GM12878 (cell line): ENCODE measurements around the gene FAM227B. TPM values are rescaled to one million over a fixed set of nuclear protein-coding genes. Genes with fewer than 3 reads are reported as not detected.

Experiments used
- ASH2L ChIP-seq: fragments of 300-600, 200-600 bp; sonication (generic); IDR thresholded peaks from 2 replicates; pipeline ENCODE4 v1.6.1; 2017; ENCODE audit warnings: low read depth, mild to moderate bottlenecking, borderline replicate concordance
- FOXK2 ChIP-seq: fragments of 450-650 bp; IDR thresholded peaks from 2 replicates; pipeline ENCODE4 v1.6.1; 2017; ENCODE audit warnings: mild to moderate bottlenecking, moderate library complexity
- MYB ChIP-seq: fragments of 150-350 bp; IDR thresholded peaks from 2 replicates; pipeline ENCODE4 v1.6.1; 2014; ENCODE audit warnings: mild to moderate bottlenecking, low read depth, low read length, borderline replicate concordance
- POLR2A ChIP-seq: IDR thresholded peaks from 2 replicates; pipeline ENCODE4 v1.6.1; 2011; ENCODE audit warnings: low read depth, mild to moderate bottlenecking, low read length
- RUNX3 ChIP-seq: IDR thresholded peaks from 2 replicates; pipeline ENCODE4 v1.6.1; 2012; ENCODE audit warnings: low read length, inconsistent platforms
- USF1 ChIP-seq: IDR thresholded peaks from 2 replicates; pipeline ENCODE4 v1.6.1; 2011; ENCODE audit warnings: borderline replicate concordance, low read depth, mild to moderate bottlenecking, moderate library complexity, mixed read lengths, low read length; ENCODE audit not compliant: insufficient read depth; ENCODE audit errors: extremely low read length
- ZBTB33 ChIP-seq: fragments of 450-650 bp; IDR thresholded peaks from 2 replicates; pipeline ENCODE4 v1.6.1; 2017; ENCODE audit warnings: mild to moderate bottlenecking
- ZNF384 ChIP-seq: IDR thresholded peaks from 2 replicates; pipeline ENCODE4 v1.6.1; 2012; ENCODE audit warnings: low read depth, mild to moderate bottlenecking, low read length, improper control_type of control experiment, borderline replicate concordance
- polyA plus RNA-seq, 11 experiments: library from polyadenylated mRNA; depleted of rRNA in 4 of 11; unstranded in 6 of 11; stranded (reverse) in 5 of 11; fragments of >200 nt; fragmentation: Nextera tagmentation in 4 of 11; fragmentation: Illumina TruSeq in 1 of 11; extraction: Ambion mirVana in 4 of 11; extraction: Trizol in 1 of 11; gene quantifications; 1 replicate in 1 of 11; 2 replicates in 10 of 11; pipeline versions ENCODE4 v1.2.1 to v1.2.3, GENCODE V29; 2011 to 2016; ENCODE audit warnings: inconsistent platforms in 2 of 11, missing spikeins in 2 of 11, low read depth in 1 of 11
- total RNA-seq, 4 experiments: library from RNA; depleted of rRNA in 3 of 4; stranded (reverse); fragments of >200 nt in 3 of 4; fragmentation: Illumina TruSeq in 1 of 4; extraction: Trizol in 1 of 4; gene quantifications; 2 replicates each; pipeline versions ENCODE4 v1.2.1 to v1.2.3, GENCODE V29; 2013 to 2021
- TF ChIP-seq, protein P1 (sequence below): IDR thresholded peaks from 2 replicates; pipeline ENCODE4 v1.6.1; 2012; ENCODE audit warnings: mild to moderate bottlenecking, low read depth, low read length

Gene FAM227B
- total and polyA plus RNA-seq, 10 of the 15 experiments (the other 5 are each of a cell fraction or from before 2014, with no cell fraction given) = 3.9 to 12.6 (median 6.9) TPM

DNA sequence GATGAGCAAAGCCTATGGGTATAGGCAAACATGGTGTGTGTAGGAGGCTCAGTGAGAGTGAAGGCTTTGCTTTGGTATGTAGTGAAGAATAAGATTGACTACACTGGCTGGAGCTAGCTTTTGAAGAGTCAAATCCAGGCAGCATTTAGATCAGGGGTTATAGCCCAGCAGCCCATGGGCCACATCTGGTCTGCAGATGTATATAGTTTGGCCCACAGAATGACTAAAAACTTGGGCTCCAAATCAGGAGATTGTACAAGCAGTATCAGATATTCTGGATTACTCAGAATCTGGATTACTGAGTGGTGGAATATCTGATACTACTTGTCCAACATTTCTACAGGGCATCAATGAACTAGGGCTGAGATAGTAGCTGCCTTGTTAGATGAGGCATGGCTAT is 290.5 kb downstream of the FAM227B start (continued):
- TF ChIP-seq MYB = no peak
- no peak for TF ChIP-seq FOXK2
- no peak for TF ChIP-seq USF1
- TF ChIP-seq, protein P1, sequence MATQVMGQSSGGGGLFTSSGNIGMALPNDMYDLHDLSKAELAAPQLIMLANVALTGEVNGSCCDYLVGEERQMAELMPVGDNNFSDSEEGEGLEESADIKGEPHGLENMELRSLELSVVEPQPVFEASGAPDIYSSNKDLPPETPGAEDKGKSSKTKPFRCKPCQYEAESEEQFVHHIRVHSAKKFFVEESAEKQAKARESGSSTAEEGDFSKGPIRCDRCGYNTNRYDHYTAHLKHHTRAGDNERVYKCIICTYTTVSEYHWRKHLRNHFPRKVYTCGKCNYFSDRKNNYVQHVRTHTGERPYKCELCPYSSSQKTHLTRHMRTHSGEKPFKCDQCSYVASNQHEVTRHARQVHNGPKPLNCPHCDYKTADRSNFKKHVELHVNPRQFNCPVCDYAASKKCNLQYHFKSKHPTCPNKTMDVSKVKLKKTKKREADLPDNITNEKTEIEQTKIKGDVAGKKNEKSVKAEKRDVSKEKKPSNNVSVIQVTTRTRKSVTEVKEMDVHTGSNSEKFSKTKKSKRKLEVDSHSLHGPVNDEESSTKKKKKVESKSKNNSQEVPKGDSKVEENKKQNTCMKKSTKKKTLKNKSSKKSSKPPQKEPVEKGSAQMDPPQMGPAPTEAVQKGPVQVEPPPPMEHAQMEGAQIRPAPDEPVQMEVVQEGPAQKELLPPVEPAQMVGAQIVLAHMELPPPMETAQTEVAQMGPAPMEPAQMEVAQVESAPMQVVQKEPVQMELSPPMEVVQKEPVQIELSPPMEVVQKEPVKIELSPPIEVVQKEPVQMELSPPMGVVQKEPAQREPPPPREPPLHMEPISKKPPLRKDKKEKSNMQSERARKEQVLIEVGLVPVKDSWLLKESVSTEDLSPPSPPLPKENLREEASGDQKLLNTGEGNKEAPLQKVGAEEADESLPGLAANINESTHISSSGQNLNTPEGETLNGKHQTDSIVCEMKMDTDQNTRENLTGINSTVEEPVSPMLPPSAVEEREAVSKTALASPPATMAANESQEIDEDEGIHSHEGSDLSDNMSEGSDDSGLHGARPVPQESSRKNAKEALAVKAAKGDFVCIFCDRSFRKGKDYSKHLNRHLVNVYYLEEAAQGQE = no peak
- TF ChIP-seq ZNF384 = no peak
- no peak for TF ChIP-seq RUNX3
- no peak for TF ChIP-seq ZBTB33
- no peak for TF ChIP-seq POLR2A
- no peak for TF ChIP-seq ASH2L
